ENCODE measurements around the gene ANKRD23.

The ANKRD23 gene

GRCh38 chr2:96885432-96886347 is 41.9 kb upstream of the ANKRD23 start:
- TF ChIP-seq ZFX (IDR thresholded peaks at IDR 0.05): no peak
- TF ChIP-seq, protein P1, sequence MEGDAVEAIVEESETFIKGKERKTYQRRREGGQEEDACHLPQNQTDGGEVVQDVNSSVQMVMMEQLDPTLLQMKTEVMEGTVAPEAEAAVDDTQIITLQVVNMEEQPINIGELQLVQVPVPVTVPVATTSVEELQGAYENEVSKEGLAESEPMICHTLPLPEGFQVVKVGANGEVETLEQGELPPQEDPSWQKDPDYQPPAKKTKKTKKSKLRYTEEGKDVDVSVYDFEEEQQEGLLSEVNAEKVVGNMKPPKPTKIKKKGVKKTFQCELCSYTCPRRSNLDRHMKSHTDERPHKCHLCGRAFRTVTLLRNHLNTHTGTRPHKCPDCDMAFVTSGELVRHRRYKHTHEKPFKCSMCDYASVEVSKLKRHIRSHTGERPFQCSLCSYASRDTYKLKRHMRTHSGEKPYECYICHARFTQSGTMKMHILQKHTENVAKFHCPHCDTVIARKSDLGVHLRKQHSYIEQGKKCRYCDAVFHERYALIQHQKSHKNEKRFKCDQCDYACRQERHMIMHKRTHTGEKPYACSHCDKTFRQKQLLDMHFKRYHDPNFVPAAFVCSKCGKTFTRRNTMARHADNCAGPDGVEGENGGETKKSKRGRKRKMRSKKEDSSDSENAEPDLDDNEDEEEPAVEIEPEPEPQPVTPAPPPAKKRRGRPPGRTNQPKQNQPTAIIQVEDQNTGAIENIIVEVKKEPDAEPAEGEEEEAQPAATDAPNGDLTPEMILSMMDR (conservative IDR thresholded peaks at IDR 0.05): no peak
- H3K27ac ChIP-seq: no peak overlapping the region

GRCh38 chr2:96884299-96885094 is 40.7 kb upstream of the ANKRD23 start:
- TF ChIP-seq, protein P1 (conservative IDR thresholded peaks at IDR 0.05): no peak
- no peak for TF ChIP-seq ZFX (IDR thresholded peaks at IDR 0.05)
- no peak overlapping the region for H3K27ac ChIP-seq

GRCh38 chr2:96883306-96883705 is 39.5 kb upstream of the ANKRD23 start:
- TF ChIP-seq ZFX (IDR thresholded peaks at IDR 0.05): no peak
- TF ChIP-seq, protein P1 (conservative IDR thresholded peaks at IDR 0.05): no peak
- H3K27ac ChIP-seq: no peak overlapping the region

- H3K27ac ChIP-seq: no peak overlapping the region
Observed at GRCh38 chr2:96882906-96883305, 39.1 kb upstream of the ANKRD23 start.

GRCh38 chr2:96882230-96882629 is 38.4 kb upstream of the ANKRD23 start:
- H3K27ac ChIP-seq: no peak overlapping the region
- TF ChIP-seq, protein P1 (conservative IDR thresholded peaks at IDR 0.05): no peak
- no peak for TF ChIP-seq ZFX (IDR thresholded peaks at IDR 0.05)

More at GRCh38 chr2:96882906-96883305, 39.1 kb upstream of the ANKRD23 start:
- TF ChIP-seq, protein P1 (conservative IDR thresholded peaks at IDR 0.05): no peak
- no peak for TF ChIP-seq ZFX (IDR thresholded peaks at IDR 0.05)

GRCh38 chr2:96881349-96882195 is 37.8 kb upstream of the ANKRD23 start:
- no peak for TF ChIP-seq ZFX (IDR thresholded peaks at IDR 0.05)
- TF ChIP-seq, protein P1 (conservative IDR thresholded peaks at IDR 0.05): no peak
- H3K27ac ChIP-seq: no peak overlapping the region
